GM06990 (cell line): ENCODE data around the gene ZNF778.

Experiments
- DNase-seq: peaks from one replicate; pipeline ENCODE4 v3.0.0-alpha.2; 2011; ENCODE audit not compliant: insufficient read length; ENCODE audit errors: extremely low read depth
- H3K27me3 ChIP-seq: replicated peaks from 2 replicates; pipeline ENCODE4 v1.6.0; 2011; ENCODE audit warnings: low read length; ENCODE audit not compliant: control insufficient read depth, insufficient read depth
- H3K36me3 ChIP-seq: 2 replicates; pipeline ENCODE4 v1.5.1; 2011; ENCODE audit warnings: low read length; ENCODE audit not compliant: control insufficient read depth, insufficient read depth
- H3K4me3 ChIP-seq: replicated peaks from 2 replicates; pipeline ENCODE4 v1.5.1; 2011; ENCODE audit warnings: low read depth, mild to moderate bottlenecking, control low read depth, low read length
- CTCF ChIP-seq: IDR thresholded peaks from 2 replicates; pipeline ENCODE4 v1.5.1; 2011; ENCODE audit warnings: low read length, control low read depth, mild to moderate bottlenecking, inconsistent platforms; ENCODE audit not compliant: insufficient read depth, poor library complexity, severe bottlenecking

ZNF778 gene

GRCh38 chr16:89286096-89286495 lies 68.6 kb downstream of the ZNF778 start:
- H3K36me3 ChIP-seq = peaks cover 44% of the 10 kb centered on the region
- TF ChIP-seq CTCF = no peak
- DNase-seq = no peak

More at GRCh38 chr16:89286096-89286495, 68.6 kb downstream of the ZNF778 start:
- H3K27me3 ChIP-seq = no peaks in the 10 kb centered on the region
- H3K4me3 ChIP-seq = no peak overlapping the region
